ENCODE measurements around the gene NECTIN4.

DNA sequence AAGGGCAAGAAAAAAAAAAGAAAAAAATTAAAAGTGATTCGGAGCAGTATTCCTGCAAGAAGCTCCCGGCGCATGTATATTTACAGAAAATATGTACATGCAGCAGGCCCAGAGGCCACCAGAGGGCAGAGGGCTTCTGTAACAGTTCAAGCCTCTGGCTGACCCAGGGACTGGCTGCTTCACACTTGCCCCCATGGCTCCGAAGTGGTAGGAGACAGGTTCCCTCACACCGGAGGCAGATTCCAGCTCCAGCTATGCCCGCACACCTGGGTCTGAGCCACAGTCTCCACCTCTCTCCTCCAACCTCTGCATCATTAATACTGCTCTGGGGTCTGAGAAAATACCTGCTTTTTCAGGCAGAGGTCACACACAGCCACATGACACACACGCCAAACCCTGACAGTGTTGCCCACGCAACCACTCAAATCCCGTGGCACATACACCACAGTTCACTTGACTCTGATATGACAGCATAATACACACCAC, 17.4 kb downstream of the NECTIN4 start:
- TF ChIP-seq, protein P1, sequence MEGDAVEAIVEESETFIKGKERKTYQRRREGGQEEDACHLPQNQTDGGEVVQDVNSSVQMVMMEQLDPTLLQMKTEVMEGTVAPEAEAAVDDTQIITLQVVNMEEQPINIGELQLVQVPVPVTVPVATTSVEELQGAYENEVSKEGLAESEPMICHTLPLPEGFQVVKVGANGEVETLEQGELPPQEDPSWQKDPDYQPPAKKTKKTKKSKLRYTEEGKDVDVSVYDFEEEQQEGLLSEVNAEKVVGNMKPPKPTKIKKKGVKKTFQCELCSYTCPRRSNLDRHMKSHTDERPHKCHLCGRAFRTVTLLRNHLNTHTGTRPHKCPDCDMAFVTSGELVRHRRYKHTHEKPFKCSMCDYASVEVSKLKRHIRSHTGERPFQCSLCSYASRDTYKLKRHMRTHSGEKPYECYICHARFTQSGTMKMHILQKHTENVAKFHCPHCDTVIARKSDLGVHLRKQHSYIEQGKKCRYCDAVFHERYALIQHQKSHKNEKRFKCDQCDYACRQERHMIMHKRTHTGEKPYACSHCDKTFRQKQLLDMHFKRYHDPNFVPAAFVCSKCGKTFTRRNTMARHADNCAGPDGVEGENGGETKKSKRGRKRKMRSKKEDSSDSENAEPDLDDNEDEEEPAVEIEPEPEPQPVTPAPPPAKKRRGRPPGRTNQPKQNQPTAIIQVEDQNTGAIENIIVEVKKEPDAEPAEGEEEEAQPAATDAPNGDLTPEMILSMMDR (IDR thresholded peaks at IDR 0.05) = no peak
- TF ChIP-seq EP300 (IDR thresholded peaks at IDR 0.05) (no peak), POLR2A (IDR thresholded peaks at IDR 0.05) (no peak)
